Karpas-422 (cell line): ENCODE results near the gene KRT74. TPM values are rescaled to one million over a fixed set of nuclear protein-coding genes. Genes with fewer than 3 reads are reported as not detected.

Experiments
- DNase-seq: peaks from one replicate; pipeline ENCODE4 v3.0.0-alpha.2; 2015
- H2AFZ ChIP-seq: fragments of 200-600 bp; sonication (generic); 2 replicates; pipeline ENCODE4 v1.6.1; 2014; ENCODE audit warnings: antibody characterized with exemption, low read length, mixed read lengths
- H3K27ac ChIP-seq: fragments of 200-600 bp; sonication (generic); 2 replicates; pipeline ENCODE4 v1.5.1; 2014; ENCODE audit warnings: mild to moderate bottlenecking, low read length, moderate library complexity
- H3K27me3 ChIP-seq: fragments of 200-600 bp; sonication (generic); 2 replicates; pipeline ENCODE4 v1.6.1; 2014; ENCODE audit warnings: low read length, mixed read lengths
- H3K36me3 ChIP-seq: fragments of 200-600 bp; sonication (generic); 2 replicates; pipeline ENCODE4 v1.6.1; 2014; ENCODE audit warnings: low read length, mixed read lengths; ENCODE audit not compliant: insufficient read depth
- H3K4me1 ChIP-seq: fragments of 200-600 bp; sonication (generic); 2 replicates; pipeline ENCODE4 v1.6.1; 2014; ENCODE audit warnings: mild to moderate bottlenecking, low read length, mixed read lengths
- H3K4me2 ChIP-seq: fragments of 200-600 bp; sonication (generic); 2 replicates; pipeline ENCODE4 v1.6.1; 2014; ENCODE audit warnings: low read length, low read depth, mild to moderate bottlenecking; ENCODE audit not compliant: poor library complexity, severe bottlenecking
- H3K4me3 ChIP-seq: fragments of 200-600 bp; sonication (generic); 2 replicates; pipeline ENCODE4 v1.5.1; 2014; ENCODE audit warnings: mild to moderate bottlenecking, antibody characterized with exemption, low read length, mixed read lengths
- H3K79me2 ChIP-seq: fragments of 200-600 bp; sonication (generic); 2 replicates; pipeline ENCODE4 v1.6.1; 2014; ENCODE audit warnings: mild to moderate bottlenecking, low read length, mixed read lengths
- H3K9ac ChIP-seq: fragments of 200-600 bp; sonication (generic); 2 replicates; pipeline ENCODE4 v1.6.0; 2014; ENCODE audit warnings: low read length
- H3K9me2 ChIP-seq: fragments of 200-600 bp; sonication (generic), shearing (Covaris generic); replicated peaks from 2 replicates; pipeline ENCODE4 v1.6.0; 2014; ENCODE audit warnings: mild to moderate bottlenecking, low read length, moderate library complexity; ENCODE audit not compliant: insufficient read depth
- H3K9me3 ChIP-seq: fragments of 300-700, 200-600 bp; sonication (generic); 2 replicates; pipeline ENCODE4 v1.6.1; 2014; ENCODE audit warnings: low read length, mixed read lengths
- H4K20me1 ChIP-seq: fragments of 200-600 bp; sonication (generic); 2 replicates; pipeline ENCODE4 v1.6.1; 2014; ENCODE audit warnings: mild to moderate bottlenecking, antibody characterized with exemption, low read length, low read depth; ENCODE audit not compliant: insufficient read depth
- total RNA-seq: library from RNA; depleted of rRNA; stranded (reverse); fragments of >200 nt; shearing (Covaris generic); gene quantifications from 2 replicates; pipeline ENCODE4 v1.2.3, GENCODE V29; 2014; ENCODE audit warnings: low replicate concordance

The KRT74 gene
- total RNA-seq, 1 experiment from 2014 or later, result not detected

GRCh38 chr12:52584156-52584682, 10.6 kb upstream of the KRT74 start:
- no peak overlapping the region for H3K4me2 ChIP-seq
- H3K9me2 ChIP-seq, result no peaks in the 10 kb centered on the region
- peaks cover 10% of the 10 kb centered on the region for H3K4me1 ChIP-seq
- H3K27ac ChIP-seq, result no peak overlapping the region
- H3K9ac ChIP-seq, result no peak overlapping the region
- no peaks in the 10 kb centered on the region for H3K36me3 ChIP-seq
- no peak for DNase-seq
- H3K27me3 ChIP-seq, result no peaks in the 10 kb centered on the region
- no peaks in the 10 kb centered on the region for H3K9me3 ChIP-seq
- H2AFZ ChIP-seq, result no peak overlapping the region
- H3K4me3 ChIP-seq, result no peak overlapping the region
- no peaks in the 10 kb centered on the region for H4K20me1 ChIP-seq
- H3K79me2 ChIP-seq, result no peaks in the 10 kb centered on the region

DNA sequence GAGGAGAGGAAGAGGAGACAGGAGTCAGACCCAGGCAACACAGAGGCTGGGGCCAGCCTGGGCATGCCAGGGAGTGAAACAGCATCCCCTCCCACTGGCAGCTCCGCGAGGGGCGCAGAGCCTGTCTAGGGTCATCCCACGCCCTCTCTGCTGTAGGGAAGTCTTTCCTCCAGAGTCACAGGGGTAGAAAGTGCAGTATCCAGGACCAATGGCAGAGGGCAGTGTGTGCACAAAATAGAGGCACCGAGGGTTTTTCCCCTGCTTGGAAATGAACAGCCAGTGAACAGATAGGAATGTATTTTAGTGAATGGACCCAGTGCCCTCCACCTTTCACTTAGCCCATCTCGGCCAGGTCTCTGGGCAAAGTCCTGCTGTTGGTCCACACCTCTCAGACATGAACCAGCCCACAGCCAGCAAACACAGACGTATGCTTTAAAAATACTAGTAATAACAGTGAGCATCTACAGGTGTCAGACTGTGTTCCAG, 9.4 kb upstream of the KRT74 start:
- H3K4me1 ChIP-seq, result peaks cover 10% of the 10 kb centered on the region
- no peak overlapping the region for H3K4me2 ChIP-seq
- peak; percentile 77 for DNase-seq

GRCh38 chr12:52582486-52582885, 8.8 kb upstream of the KRT74 start:
- no peaks in the 10 kb centered on the region for H3K27me3 ChIP-seq
- H3K4me2 ChIP-seq, result no peak overlapping the region
- H3K9ac ChIP-seq, result no peak overlapping the region
- H3K79me2 ChIP-seq, result no peaks in the 10 kb centered on the region
- H3K4me1 ChIP-seq, result peaks cover 10% of the 10 kb centered on the region
- no peak overlapping the region for H3K4me3 ChIP-seq
- no peaks in the 10 kb centered on the region for H3K9me2 ChIP-seq
- H3K27ac ChIP-seq, result no peak overlapping the region
- no peak overlapping the region for H2AFZ ChIP-seq
- no peaks in the 10 kb centered on the region for H3K9me3 ChIP-seq
- DNase-seq, result no peak
- H3K36me3 ChIP-seq, result no peaks in the 10 kb centered on the region
- no peaks in the 10 kb centered on the region for H4K20me1 ChIP-seq

More for the DNA sequence above, 9.4 kb upstream of the KRT74 start:
- Histone ChIP-seq H2AFZ (no peak overlapping the region), H3K27me3 (no peaks in the 10 kb centered on the region), H3K79me2 (no peaks in the 10 kb centered on the region), H4K20me1 (no peaks in the 10 kb centered on the region), H3K4me3 (no peak overlapping the region), H3K36me3 (no peaks in the 10 kb centered on the region), H3K9me2 (no peaks in the 10 kb centered on the region), H3K9me3 (no peaks in the 10 kb centered on the region), H3K27ac (no peak overlapping the region), H3K9ac (no peak overlapping the region)

DNA sequence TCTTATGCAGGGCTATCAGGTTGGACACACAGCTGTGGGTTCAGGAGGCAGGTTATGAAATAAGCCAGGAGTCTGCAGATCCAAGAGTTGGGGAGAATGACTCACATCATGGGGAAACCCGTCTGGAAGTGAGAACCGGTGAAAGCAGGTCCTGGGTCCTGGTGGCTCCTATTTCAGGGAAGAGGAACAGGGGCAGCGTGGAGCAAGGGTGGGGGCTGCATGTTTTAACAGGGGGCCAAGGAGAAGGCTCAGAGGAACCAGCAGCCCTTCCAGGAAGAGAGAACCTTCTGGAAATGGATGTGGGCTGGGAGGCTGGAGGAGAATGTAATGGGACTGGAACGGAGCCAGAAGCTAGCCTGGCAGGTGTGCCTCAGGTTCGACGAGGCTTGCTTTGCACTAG, 7.8 kb upstream of the KRT74 start:
- H3K27me3 ChIP-seq, result no peaks in the 10 kb centered on the region
- H3K9me2 ChIP-seq, result no peaks in the 10 kb centered on the region
- no peak overlapping the region for H2AFZ ChIP-seq
- no peaks in the 10 kb centered on the region for H4K20me1 ChIP-seq
- no peaks in the 10 kb centered on the region for H3K9me3 ChIP-seq
- no peak overlapping the region for H3K9ac ChIP-seq
- H3K4me2 ChIP-seq, result no peak overlapping the region
- H3K4me1 ChIP-seq, result peaks cover 10% of the 10 kb centered on the region
- DNase-seq, result no peak
- no peaks in the 10 kb centered on the region for H3K79me2 ChIP-seq
- H3K27ac ChIP-seq, result no peak overlapping the region
- no peak overlapping the region for H3K4me3 ChIP-seq
- no peaks in the 10 kb centered on the region for H3K36me3 ChIP-seq

GRCh38 chr12:52581066-52581465, 7.4 kb upstream of the KRT74 start:
- no peak for DNase-seq
- H3K79me2 ChIP-seq, result no peaks in the 10 kb centered on the region
- no peaks in the 10 kb centered on the region for H3K9me3 ChIP-seq
- H3K27ac ChIP-seq, result no peak overlapping the region
- H3K36me3 ChIP-seq, result no peaks in the 10 kb centered on the region
- H2AFZ ChIP-seq, result no peak overlapping the region
- no peak overlapping the region for H3K9ac ChIP-seq
- H3K9me2 ChIP-seq, result no peaks in the 10 kb centered on the region
- H4K20me1 ChIP-seq, result no peaks in the 10 kb centered on the region
- H3K27me3 ChIP-seq, result no peaks in the 10 kb centered on the region
- peaks cover 10% of the 10 kb centered on the region for H3K4me1 ChIP-seq
- H3K4me2 ChIP-seq, result no peak overlapping the region
- no peak overlapping the region for H3K4me3 ChIP-seq

- H3K27me3 ChIP-seq, result no peaks in the 10 kb centered on the region
- H3K9ac ChIP-seq, result no peak overlapping the region
- no peaks in the 10 kb centered on the region for H3K9me2 ChIP-seq
- H4K20me1 ChIP-seq, result no peaks in the 10 kb centered on the region; the same call in 1 of the 2 replicates
- peak; percentile 53 for DNase-seq
- no peak overlapping the region for H3K4me2 ChIP-seq
- H2AFZ ChIP-seq, result no peak overlapping the region
- peaks cover 10% of the 10 kb centered on the region for H3K4me1 ChIP-seq
- H3K4me3 ChIP-seq, result no peak overlapping the region
- no peaks in the 10 kb centered on the region for H3K79me2 ChIP-seq
- no peak overlapping the region for H3K27ac ChIP-seq
- H3K36me3 ChIP-seq, result no peaks in the 10 kb centered on the region
- H3K9me3 ChIP-seq, result no peaks in the 10 kb centered on the region
Measured at GRCh38 chr12:52580496-52580895, 6.9 kb upstream of the KRT74 start.

- no peaks in the 10 kb centered on the region for H3K9me3 ChIP-seq
- no peaks in the 10 kb centered on the region for H3K9me2 ChIP-seq
- H3K36me3 ChIP-seq, result no peaks in the 10 kb centered on the region
- H3K27me3 ChIP-seq, result no peaks in the 10 kb centered on the region
- no peak overlapping the region for H3K4me2 ChIP-seq
- H3K9ac ChIP-seq, result no peak overlapping the region
- no peaks in the 10 kb centered on the region; the same call in 1 of the 2 replicates for H4K20me1 ChIP-seq
- H3K79me2 ChIP-seq, result no peaks in the 10 kb centered on the region
- no peak overlapping the region for H3K27ac ChIP-seq
- peaks cover 10% of the 10 kb centered on the region for H3K4me1 ChIP-seq
- H2AFZ ChIP-seq, result no peak overlapping the region
- H3K4me3 ChIP-seq, result no peak overlapping the region
- DNase-seq, result no peak
Measured at GRCh38 chr12:52579468-52580465, 6.1 kb upstream of the KRT74 start.

- H3K4me2 ChIP-seq, result no peak overlapping the region
- no peak overlapping the region for H3K9ac ChIP-seq
- no peaks in the 10 kb centered on the region for H3K9me3 ChIP-seq
- no peaks in the 10 kb centered on the region for H3K9me2 ChIP-seq
- H3K36me3 ChIP-seq, result no peaks in the 10 kb centered on the region
- no peak overlapping the region for H3K4me3 ChIP-seq
- no peak for DNase-seq
- no peaks in the 10 kb centered on the region for H3K27me3 ChIP-seq
- H3K79me2 ChIP-seq, result no peaks in the 10 kb centered on the region
- H3K27ac ChIP-seq, result no peak overlapping the region
- peaks cover 10% of the 10 kb centered on the region for H3K4me1 ChIP-seq
- no peak overlapping the region for H2AFZ ChIP-seq
- no peaks in the 10 kb centered on the region; the same call in 1 of the 2 replicates for H4K20me1 ChIP-seq
Measured at GRCh38 chr12:52578469-52578868, 4.8 kb upstream of the KRT74 start.
